Renal cortical epithelial cell (primary cell): ENCODE measurements around the gene SPEM3. TPM values are rescaled to one million over a fixed set of nuclear protein-coding genes. Genes with fewer than 3 reads are reported as not detected.
"Not testable (repeated sequence)": the region's sequence is repeated elsewhere in the genome, so short reads cannot be mapped to it uniquely, and the experiment has no call there.

ENCODE experiments used
- DNase-seq: peaks from one replicate; pipeline ENCODE4 v3.0.0-alpha.2; 2011; ENCODE audit warnings: low read depth
- total RNA-seq: library from RNA; depleted of rRNA; stranded (reverse); fragments of >200 nt; gene quantifications from 2 replicates; pipeline ENCODE4 v1.2.3, GENCODE V29; 2014

The SPEM3 gene
- total RNA-seq, 1 donor from 2014 or later: not detected

DNA sequence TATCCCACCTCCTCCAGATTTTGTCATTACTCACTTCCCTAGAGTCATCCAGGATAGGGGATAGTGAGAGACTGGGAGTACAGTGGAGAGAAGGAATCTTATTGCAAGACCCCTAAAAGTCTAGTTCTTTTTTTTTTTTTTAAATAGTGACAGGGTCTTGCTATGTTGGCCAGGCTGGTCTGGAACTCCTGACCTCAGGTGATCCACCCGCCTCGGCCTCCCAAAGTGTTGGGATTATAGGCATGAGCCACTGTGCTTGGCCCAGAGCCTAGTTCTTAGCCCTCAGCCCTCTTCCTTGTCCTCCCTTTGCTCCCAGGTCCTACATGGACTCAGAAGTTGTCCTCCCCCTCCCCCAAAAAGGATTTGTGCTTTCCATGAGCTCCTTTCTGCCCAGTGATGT lies 13.5 kb downstream of the SPEM3 start:
- no peak for DNase-seq

DNA sequence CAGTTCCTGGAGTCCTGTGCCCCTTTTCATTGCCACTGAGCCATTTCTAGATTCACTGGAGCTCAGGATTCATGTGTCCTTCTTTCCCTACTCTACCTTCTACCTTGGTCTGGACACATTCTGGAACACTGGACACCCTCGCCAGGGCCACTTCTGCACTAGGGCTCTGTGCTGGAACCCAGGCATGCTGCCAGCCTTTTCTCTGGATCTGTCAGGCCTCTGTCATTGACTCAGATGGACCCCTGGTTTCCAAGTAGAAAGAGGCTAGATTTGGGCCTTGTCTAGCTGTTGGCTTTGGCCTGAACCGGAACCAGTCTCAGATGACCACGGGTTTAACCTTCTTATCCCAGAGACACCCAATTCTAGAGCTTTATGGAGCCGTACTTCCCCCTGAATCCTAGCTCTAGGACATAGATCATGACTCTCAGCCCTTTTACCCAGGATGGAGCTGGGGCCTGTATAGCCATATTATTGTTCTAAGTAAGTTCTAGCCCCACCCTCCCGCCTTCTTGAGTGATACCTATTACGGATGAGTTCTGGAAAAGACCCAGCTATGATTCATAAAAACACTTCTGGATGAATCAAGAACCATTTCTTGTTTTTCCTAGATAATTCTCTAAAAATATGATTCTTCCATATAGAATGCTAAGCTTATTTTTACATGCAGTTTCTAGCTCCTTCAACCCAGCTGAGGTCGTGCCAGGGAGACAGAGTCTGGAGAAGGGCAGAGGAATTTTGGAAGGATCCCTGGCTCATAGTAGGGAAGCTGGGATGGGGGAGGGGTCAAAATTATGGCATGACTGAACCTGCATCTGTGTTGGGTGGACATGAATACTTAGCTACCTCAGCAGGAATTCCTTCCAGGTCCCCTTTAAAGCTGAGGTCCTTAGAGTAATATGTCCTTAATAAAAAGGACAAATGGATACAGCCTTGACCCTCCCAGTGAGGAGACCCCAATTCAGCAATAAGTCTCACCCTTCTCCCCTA lies 15.1 kb downstream of the SPEM3 start:
- DNase-seq: no peak

DNA sequence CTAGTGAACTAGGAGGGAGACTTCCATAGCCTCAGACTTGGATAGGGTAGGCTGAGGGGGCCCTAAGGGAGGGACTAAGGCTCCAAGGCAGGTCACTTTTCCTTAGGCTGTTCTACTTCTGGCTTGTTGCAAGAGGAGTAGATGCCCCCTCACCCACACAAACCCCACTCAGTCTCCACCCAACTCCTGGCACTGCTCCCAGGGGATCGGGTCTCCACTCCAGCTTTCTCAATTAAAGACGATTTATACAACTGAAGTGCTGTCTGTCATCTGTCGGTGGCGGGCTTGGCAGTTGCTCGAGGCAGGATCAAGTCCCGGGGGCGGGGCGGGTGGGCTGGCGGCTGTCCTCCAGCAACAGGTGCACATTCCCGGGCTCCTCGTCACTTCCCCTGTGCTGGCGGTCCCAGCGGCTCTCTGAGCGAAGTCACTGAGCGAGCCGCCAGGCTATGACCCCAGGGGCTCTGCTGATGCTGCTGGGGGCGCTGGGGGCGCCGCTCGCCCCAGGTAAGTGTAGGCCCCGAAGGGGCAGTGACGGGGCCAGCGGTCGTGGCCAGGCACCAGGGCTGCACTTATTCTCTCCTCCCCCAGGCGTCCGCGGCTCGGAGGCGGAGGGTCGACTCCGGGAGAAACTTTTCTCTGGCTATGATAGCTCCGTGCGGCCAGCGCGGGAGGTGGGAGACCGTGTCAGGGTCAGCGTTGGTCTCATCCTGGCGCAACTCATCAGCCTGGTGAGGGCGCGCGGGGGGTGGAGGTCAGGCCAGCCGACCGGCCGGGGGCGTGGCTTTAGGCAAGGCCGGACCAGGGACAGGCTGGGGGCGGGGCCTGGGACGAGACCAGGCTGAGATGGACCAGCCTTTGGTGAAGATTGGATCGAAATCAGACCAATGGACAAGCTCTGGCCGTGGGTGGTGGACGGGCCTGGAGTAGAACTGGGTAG lies 16.3 kb downstream of the SPEM3 start, which contains the start of gene CHRNB1:
CHRNB1 (plus strand) TSS at position 380 of the 937 bp plus-strand sequence; CDS start at position 447, 67 bp downstream.
- DNase-seq: peak; percentile 44

DNA sequence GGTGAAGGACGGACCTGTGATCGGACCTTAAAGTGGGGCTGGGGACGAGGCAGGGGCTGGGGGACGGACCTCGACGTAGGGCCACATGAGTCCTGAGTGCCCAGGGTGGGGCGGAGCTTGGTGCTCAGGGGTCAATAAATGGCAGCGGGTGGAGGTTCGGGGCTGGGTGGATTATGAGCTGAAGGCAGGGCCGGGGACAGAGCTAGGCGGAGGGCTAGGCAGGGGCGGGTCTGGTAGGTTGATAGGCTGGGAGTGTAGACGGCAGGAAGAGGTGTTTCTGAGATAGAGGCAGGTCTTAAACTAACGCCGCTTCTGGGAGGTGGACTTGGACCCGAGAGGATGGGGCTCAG lies 16.9 kb downstream of the SPEM3 start:
- DNase-seq: peak; percentile 29

DNA sequence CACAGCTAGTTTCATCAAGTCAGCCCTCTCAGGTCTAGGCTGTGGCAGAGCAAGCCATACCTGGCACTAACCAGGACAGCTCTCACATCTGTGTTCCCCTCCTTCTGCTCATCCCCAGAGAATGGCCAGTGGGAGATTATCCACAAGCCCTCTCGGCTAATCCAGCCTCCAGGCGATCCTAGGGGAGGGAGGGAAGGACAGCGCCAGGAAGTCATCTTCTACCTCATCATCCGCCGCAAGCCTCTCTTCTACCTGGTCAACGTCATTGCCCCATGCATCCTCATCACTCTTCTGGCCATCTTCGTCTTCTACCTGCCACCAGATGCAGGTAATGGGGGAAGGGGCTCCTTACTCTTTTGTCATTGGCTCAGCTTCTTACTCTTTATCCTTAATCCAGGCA lies 19.8 kb downstream of the SPEM3 start:
- no peak for DNase-seq

DNA sequence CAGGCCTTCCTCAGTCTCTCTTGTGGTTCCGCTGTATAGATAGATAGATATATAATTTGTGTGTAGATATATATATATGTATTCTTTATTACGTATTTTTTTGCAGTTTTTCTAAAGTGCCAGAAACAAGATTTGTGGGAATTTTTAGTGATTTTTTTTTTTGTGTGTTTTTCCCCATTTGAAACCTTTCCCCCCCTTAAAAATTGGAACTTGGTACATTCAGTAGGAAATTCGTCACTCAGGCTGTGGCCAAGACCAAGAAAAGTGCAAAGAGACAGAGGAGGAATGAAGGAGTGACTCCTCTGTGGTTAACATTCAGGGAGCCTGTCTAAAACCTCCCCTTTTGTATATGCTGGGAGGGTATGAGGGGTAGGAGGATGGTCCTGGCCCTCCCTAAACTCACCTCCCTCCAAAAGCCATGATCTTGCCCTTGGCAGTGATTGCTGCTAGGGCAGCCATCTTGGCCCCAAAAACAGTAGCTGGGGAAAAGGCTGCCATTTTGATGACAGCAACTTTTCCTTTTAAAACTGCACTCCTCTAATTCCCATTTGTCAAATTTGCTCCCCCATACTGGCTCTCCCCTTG lies 31.4 kb downstream of the SPEM3 start:
- no peak for DNase-seq

DNA sequence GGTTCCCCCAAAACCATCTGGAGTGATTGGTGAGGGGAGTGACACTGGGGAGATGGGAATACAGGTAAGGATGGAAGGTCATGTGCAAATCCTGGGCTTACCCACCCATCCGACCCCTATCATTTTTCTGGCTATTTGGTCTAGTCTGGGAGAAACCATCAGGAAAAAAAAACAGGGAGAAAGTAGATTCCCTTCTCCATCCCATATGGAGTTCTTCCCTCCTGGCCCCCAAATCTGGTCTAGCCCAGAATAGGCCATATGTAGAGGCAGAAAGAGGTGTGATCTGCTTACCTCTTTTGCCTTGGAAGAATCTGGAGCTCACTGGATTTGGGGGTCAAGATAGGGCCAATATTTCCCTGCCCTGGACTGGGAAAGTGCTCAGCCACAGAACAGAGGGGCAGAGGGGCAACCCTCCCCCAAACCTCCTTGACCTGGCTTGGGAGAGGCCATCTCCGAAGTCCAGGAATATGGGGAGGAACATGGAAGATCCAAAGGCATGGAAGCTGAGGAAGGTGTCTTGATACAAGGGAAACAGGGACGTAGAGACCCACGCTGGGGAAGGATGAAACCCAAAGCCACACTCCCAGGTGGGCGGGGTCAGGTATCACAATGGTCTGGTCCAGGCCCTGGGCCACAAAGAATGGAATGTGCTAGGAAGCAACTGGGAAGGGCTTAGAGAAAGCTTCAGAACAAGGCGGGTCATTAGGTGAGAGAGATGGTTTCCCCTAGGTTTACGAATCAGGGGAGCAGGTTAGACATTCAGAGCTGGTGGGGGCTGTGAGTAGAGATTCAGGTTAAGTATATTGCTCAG lies 32.4 kb downstream of the SPEM3 start:
- DNase-seq: no peak

DNA sequence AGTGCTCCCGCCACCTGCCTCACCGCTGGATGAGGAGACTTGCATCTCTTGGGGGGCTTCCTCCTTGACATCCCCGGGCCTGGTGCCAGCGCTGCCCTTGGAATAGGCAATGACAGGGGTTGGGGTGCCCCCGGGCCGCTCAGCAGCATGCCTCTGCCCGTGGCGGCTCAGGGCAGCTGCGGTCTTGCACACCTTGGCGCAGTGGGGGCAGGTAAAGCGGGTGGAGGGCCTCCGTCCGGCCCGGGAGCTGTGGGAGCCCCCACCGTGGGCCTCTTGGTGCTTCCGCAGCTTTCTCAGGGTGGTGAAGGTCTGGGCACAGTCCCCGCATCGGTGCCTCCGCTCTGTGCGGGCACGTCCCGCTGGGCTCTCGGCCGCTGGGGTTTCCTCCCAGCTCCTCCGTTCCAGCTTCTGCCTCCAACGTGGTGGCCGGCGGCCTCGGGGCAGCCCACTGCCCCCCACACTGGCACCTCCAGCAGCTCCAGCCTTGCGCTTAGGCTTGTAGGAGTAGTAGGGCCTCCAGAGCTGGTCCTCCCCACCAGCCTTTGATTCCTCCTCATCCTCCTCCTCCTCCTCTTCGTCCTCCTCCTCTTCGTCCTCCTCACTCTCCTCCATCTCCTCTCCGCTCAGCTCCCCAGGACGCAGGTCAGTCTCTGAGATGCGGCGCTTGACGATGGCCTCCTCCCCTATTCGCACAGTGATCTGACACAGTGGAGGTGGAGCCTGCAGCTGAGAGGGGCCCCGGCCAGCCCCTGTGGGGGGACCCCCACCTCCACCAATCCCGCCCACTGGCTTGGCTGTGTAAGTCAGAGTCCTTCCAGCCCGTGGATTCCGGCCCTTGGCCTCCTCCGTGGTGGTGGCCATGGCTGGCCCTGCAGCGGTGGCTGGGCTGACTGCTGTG lies 34.1 kb downstream of the SPEM3 start:
- DNase-seq: no peak

DNA sequence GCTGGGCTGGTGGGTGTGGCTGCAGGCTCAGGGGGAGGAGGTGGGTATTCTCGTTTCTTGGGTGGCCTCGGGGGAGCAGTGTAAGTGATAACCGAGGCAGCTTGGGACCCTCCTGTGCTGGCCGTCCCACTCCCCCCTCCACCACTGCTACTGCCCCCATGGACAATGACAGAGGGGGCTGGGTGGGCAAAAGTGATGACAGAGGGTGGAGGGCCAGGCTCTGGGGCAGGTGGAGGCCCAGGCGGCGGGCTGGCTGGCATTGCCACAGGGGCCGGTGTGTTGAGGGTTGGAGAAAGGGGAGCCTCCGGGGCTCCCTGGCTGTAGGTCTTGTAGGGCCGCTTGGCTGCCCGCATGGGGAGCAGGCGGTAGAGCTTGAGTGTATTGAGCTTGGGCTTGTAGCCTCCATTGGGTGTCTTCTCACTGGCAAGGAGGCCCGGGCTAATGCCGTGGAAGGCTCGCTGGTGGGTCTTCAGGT lies 34.8 kb downstream of the SPEM3 start:
- DNase-seq: no peak

DNA sequence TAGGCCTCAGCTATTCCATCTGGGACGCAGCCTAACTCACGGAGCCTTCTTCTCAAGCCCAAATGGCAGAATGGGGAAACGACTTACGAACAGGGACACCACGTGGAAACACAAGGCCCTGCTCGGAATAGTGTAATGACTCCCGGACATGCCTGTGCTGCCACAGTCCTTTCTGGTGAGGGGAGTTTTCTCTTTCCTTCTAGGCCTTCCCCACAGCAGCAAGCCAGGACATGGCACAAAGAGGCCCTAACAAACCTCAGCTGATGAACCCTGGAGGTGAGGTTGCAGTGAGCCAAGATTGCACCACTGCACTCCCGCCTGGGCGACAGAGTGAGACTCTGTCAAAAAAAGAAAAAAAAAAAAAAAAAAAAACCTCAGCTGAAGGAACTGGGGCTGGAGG lies 35.4 kb downstream of the SPEM3 start:
- DNase-seq: no peak

DNA sequence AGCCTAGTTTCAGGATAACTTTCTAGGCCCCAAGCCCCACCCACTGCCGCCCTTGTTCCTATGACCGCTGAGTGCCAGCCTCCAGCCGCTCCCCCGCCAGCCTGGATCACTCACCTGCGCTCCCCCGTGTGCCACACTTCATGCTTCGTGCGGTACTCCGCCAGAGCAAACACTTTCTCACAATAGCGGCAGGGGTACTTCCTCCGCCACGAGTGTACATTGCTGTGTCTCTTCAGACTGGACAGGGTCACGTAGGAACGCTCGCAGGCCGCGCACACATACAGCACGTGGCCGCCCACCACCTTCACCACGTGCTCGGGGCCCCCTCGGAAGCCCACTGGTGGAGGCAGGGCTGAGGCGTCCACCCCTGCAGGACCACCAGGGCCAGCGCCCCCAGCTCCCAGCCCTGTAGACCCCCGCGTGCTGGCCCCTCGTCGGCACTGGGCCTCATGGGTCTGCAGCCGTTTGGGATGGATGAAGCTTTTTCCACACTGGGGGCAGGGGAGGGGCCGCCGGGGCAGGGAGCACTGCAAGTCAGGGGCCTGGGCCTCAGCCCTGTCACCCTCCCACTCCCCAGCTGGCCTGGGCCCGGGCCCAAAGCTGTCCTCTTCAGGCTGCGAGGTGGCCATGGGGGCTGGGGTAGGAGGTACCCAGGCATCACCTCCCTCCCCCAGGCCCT lies 37.1 kb downstream of the SPEM3 start:
- DNase-seq: no peak

DNA sequence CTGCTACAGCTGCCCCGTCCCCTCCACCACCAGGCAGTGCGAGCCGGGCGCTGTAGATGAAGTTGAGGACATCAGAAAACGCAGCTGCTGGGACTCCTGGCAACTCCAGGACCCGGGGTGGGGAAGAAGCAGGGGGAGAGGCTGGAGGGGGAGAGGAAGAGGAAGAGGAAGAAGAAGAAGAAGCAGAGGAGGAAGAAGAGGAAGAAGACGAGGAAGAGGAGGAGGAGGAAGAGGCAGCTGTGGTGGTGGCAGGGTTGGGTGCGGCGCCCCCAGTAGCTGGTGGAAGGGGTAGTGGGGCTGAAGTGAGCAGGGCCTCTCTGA lies 37.6 kb downstream of the SPEM3 start:
- DNase-seq: no peak

DNA sequence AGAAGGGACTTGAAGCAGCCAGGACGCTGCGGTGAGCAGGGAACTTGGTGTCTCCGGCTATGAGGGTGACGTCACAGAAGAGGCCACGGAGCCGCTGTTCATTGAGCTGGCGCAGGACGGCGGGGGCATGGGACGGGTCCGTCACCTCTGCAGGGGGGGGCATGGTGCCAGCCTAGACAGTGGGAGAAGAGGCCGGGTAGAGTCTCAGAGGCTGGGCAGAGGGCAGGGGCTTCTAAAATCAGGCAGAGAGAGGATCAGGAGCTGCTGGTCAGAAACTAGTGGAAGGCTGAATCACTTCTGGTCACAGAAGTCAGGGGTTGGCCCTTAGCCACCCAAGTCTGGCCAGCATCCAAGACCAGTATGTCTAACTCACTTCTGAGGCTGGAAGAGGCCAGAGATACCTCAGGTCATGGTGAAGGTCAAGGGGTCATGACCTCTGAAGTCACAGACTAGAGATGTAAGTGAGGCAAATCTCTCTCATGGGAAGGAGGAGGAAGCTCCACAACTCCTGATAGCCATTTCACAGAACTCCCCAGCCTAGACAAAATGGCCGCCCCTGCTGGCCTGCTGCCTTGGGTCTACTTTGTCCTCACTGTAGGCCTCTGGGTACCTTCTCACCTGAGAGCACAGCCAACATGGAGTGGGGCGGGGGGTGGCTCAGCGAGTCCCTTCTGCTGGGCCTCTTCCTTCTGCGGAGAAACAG lies 38.1 kb downstream of the SPEM3 start:
- DNase-seq: peak; percentile 55

DNA sequence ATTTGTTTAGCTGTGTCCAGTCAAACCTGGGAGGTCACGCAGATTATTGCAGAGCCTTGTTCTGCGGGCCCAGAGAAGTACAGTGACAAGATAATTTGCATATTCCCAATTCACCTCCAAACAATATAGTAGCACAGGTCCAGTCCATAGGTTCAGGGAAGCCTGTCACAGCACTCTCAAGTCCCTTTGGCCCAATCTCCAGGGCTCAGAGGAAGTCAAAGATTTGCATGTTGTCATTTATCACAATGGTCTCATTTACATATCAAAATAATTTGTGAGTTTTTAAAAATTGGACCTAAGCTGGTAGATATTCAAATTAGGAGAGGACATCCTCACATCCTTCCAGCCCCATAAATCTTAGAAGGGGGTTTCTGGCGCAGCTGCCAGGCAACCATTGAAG lies 38.8 kb downstream of the SPEM3 start:
- no peak for DNase-seq

DNA sequence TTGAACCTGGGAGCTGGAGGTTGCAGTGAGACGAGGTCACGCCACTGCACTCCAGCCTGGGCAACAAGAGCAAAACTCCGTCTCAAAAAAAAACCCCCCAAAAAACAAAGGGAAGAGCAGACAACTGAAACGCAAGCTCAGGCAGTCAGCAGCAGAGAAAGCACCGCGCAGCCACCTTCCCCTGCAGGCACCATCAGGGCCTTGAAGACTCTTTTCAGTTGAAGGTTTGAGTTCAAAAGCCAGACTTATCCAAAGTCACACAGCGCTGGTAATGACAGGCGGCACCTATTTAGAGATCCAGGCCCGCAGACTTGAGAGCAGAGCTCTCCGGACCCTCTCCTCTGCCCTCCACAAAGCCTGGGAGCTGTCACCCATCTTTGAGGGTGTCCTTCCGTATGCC lies 39.6 kb downstream of the SPEM3 start:
- no peak for DNase-seq

DNA sequence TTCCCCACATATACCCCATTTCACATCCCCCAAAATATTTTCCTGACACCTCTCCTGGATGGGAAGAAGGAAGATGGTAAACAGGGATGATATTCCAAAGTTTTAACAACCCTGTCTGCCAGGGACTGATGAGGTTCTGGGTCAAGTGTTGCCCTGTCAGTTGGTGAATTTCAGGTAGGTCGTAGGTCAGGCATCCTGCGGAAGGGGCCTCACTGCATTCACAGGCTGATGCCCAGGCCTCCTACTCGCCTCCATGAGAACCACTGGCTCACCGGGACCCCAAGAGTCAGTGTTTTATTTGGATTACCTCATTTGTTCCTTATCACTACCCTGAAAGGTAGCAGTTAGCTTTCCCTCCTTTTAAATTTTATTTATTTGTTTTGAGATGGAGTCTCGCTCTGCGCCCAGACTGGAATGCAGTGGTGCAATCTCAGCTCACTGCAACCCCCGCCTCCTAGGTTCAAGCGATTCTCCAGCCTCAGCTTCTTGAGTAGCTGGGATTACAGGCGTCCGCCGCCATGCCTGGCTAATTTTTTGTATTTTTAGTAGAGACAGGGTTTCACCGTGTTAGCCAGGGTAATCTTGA lies 40.2 kb downstream of the SPEM3 start:
- DNase-seq: no peak

DNA sequence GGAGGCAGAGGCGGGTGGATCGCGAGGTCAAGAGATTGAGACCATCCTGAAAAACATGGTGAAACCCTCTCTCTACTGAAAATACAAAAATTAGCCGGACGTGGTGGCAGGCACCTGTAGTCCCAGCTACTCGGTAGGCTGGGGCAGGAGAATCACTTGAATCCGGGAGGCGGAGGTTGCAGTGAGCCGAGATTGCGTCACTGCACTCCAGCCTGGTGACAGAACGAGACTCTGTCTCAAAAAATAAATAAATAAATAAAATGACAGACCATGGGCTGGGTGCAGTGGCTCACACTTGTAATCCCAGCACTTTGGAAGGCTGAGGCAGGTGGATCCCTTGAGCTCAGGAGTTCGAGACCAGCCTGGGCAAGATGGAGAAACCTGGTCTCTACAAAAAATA lies 41.2 kb downstream of the SPEM3 start:
- DNase-seq: not testable (repeated sequence)

DNA sequence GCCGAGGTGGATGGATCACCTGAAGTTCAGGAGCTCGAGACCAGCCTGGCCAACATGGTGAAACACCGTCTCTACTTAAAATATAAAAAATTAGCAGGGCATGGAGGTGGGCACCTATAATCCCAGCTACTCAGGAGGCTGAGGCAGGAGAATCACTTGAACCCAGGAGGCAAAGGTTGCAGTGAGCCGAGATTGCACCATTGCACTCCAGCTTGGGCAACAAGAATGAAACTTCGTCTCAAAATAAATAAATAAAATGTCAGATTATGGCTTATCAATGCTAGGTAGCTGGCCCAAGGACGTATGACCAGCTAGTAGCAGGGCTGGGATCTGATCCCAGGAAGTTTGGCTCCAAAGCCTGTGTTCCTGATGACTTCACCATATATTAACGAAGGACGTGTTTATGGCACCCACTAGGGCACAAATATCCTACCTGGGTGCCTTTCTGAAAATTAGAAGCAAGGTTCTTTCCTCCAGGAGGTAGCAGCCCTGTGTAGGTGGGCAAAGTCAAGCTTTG lies 41.9 kb downstream of the SPEM3 start:
- DNase-seq: not testable (repeated sequence)
